ENCODE data around the gene INSR.
"Not testable (repeated sequence)": the region's sequence is repeated elsewhere in the genome, so short reads cannot be mapped to it uniquely, and the experiment has no call there.

Gene INSR

DNA sequence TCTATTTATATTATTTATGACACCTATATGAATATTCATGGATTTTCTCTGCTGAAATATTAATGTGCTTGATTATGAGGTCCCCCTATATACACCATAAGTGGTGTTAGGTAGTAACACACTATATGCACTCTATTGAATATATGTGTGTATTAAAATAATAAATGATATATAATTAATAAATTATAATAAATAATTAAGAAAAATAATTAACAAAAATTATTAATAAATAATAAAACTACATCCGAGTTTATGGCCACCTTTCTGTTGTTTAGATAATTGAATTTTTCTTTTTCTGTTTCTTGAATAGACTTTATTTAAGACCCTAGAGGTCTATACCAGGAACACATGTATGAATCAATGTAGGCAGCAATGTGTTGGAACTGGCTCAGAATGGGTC, 33.6 kb upstream of the INSR start:
- H3K36me3 ChIP-seq (ENCODE audit: control insufficient read depth in 1 of 2, insufficient read depth in 2 of 2, low read length in 2 of 2), result no peaks in the 10 kb centered on the region
- H3K9ac ChIP-seq (ENCODE audit: low read depth in 1 of 2, low read length in 2 of 2), result no peak overlapping the region
- no peaks in the 10 kb centered on the region for H3K27me3 ChIP-seq (ENCODE audit: control insufficient read depth in 1 of 2, insufficient read depth in 2 of 2, low read length in 2 of 2)
- H3K9me3 ChIP-seq (ENCODE audit: control insufficient read depth in 1 of 2, low read length in 2 of 2), result peaks cover 0 to 4% of the 10 kb centered on the region in 2 donors
- no peak overlapping the region for H3K4me3 ChIP-seq (ENCODE audit: low read depth in 1 of 2, low read length in 2 of 2)
- no peak overlapping the region for H3K27ac ChIP-seq (ENCODE audit: low read depth, low read length)
- no peaks in the 10 kb centered on the region for H3K4me1 ChIP-seq (ENCODE audit: control insufficient read depth in 1 of 2, insufficient read depth in 2 of 2, low read length in 2 of 2)

DNA sequence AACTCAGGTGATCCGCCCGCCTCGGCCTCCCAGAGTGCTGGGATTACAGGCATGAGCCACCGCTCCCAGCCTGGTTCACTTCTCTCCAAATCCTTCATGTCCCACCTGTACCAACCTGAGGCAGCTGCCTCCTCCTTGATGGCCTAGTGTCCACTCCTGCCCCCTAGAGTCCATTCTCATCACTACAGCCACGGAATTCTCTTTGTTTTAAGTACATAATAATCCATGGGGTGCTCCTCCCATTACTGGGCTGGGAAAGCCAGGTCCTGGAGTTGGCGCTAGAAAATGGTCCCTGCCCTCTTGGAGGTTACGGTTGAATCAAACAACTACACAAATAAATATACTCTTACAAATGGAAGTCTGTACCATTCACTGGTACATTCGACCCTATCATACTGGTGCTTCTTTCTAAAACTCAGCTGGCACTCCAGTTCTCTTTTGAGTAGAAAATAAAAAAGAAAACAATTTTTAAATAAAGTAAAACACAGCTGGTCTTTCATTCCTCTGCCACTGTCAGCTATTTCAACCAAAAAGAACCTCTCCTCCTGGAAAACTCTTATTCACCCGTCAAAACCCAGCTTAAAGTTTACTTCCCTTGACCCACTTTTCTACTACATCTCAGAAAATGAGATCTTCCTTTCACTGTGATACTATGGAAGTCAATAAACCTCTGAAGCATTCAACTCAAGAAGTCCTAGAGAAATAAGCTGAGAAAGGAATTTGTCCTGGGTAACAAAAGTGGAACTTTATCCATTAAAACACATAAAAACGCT, 32.1 kb upstream of the INSR start:
- Histone ChIP-seq H3K27ac (ENCODE audit: low read depth, low read length) (no peak overlapping the region), H3K27me3 (ENCODE audit: control insufficient read depth in 1 of 2, insufficient read depth in 2 of 2, low read length in 2 of 2) (no peaks in the 10 kb centered on the region), H3K36me3 (ENCODE audit: control insufficient read depth in 1 of 2, insufficient read depth in 2 of 2, low read length in 2 of 2) (no peaks in the 10 kb centered on the region), H3K4me3 (ENCODE audit: low read depth in 1 of 2, low read length in 2 of 2) (no peak overlapping the region), H3K4me1 (ENCODE audit: control insufficient read depth in 1 of 2, insufficient read depth in 2 of 2, low read length in 2 of 2) (no peaks in the 10 kb centered on the region), H3K9me3 (ENCODE audit: control insufficient read depth in 1 of 2, low read length in 2 of 2) (peaks cover 0 to 4% of the 10 kb centered on the region in 2 donors), H3K9ac (ENCODE audit: low read depth in 1 of 2, low read length in 2 of 2) (no peak overlapping the region)

DNA sequence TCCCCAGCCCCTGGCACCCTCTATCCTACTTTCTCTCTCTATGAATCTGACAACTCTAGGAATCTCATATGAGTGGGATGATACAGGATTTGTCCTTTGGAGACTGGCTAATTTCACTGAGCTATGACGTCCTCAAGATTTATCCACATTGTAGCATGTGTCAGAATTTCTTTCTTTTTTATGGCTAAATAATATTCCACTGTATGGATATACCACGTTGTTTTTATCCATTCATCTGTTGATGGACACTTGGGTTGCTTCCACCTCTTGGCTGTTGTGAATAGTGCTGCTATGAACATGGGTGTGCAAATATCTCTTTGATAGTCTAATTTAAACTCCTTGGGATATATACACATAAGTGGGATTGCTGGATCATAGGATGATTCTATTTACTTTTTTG, 24.0 kb upstream of the INSR start:
- Histone ChIP-seq H3K4me3 (ENCODE audit: low read depth in 1 of 2, low read length in 2 of 2) (no peak overlapping the region), H3K9ac (ENCODE audit: low read depth in 1 of 2, low read length in 2 of 2) (no peak overlapping the region), H3K27ac (ENCODE audit: low read depth, low read length) (no peak overlapping the region), H3K9me3 (ENCODE audit: control insufficient read depth in 1 of 2, low read length in 2 of 2) (peaks cover 0 to 4% of the 10 kb centered on the region in 2 donors), H3K4me1 (ENCODE audit: control insufficient read depth in 1 of 2, insufficient read depth in 2 of 2, low read length in 2 of 2) (no peaks in the 10 kb centered on the region), H3K27me3 (ENCODE audit: control insufficient read depth in 1 of 2, insufficient read depth in 2 of 2, low read length in 2 of 2) (no peaks in the 10 kb centered on the region), H3K36me3 (ENCODE audit: control insufficient read depth in 1 of 2, insufficient read depth in 2 of 2, low read length in 2 of 2) (no peaks in the 10 kb centered on the region)

DNA sequence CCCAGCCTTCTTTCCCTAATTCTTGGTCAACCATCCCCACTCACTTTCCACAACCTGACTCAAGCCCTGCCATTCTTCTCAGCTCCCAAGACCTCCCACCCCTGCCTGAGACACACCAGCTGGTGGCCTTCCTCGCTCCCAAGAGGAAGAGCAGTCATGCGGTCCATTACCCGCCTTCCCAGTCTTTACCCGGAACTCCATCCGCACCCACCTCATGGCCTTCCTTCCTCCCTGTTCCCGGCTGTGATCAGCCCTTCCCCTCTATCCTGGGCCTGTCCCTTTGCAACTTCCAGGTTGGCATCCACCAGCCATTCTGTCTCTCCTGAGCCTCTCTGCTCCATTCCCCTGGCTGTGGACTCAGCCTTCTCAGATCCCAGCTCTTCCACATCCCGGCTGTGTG, 18.6 kb upstream of the INSR start:
- H3K27ac ChIP-seq (ENCODE audit: low read depth, low read length), result no peak overlapping the region
- H3K4me3 ChIP-seq (ENCODE audit: low read depth in 1 of 2, low read length in 2 of 2), result no peak overlapping the region
- no peaks in the 10 kb centered on the region for H3K36me3 ChIP-seq (ENCODE audit: control insufficient read depth in 1 of 2, insufficient read depth in 2 of 2, low read length in 2 of 2)
- H3K27me3 ChIP-seq (ENCODE audit: control insufficient read depth in 1 of 2, insufficient read depth in 2 of 2, low read length in 2 of 2), result no peaks in the 10 kb centered on the region
- H3K9ac ChIP-seq (ENCODE audit: low read depth in 1 of 2, low read length in 2 of 2), result no peak overlapping the region
- no peaks in the 10 kb centered on the region for H3K4me1 ChIP-seq (ENCODE audit: control insufficient read depth in 1 of 2, insufficient read depth in 2 of 2, low read length in 2 of 2)
- H3K9me3 ChIP-seq (ENCODE audit: control insufficient read depth in 1 of 2, low read length in 2 of 2), result no peaks in the 10 kb centered on the region

DNA sequence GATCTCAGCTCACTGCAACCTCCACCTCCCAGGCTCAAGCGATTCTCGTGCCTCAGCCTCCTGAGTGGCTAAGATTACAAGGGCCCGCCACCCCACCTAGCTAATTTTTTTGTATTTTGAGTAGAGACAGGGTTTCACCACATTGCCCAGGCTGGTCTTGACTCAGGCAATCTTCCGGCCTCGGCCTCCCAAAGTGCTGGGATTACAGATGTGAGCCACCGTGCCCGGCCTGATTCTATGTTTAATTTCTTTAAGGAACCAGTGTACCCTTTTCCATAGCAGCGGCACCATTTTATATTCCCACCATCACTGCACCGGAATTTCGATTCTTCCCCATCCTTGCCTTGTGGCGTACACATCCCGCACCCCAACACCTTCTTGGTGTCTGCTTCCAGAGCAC, 17.7 kb upstream of the INSR start:
- Histone ChIP-seq H3K27ac (ENCODE audit: low read depth, low read length) (no peak overlapping the region), H3K36me3 (ENCODE audit: control insufficient read depth in 1 of 2, insufficient read depth in 2 of 2, low read length in 2 of 2) (no peaks in the 10 kb centered on the region)

DNA sequence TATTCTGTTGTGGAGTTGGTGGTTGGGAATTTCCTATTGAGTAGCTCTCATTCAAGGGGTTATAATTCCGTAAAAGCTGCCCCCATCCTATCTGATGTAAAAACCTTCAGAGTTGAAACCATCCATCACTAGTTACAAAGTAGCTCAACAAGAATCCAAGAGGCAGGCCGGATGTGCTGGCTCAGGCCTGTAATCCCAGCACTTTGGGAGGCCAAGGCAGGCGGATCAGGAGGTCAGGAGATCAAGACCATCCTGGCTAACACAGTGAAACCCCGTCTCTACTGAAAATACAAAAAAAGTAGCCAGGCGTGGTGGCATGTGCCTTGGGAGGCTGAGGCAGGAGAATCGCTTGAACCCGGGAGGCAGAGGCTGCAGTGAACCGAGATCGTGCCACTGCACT, 14.1 kb upstream of the INSR start:
- H3K9ac ChIP-seq (ENCODE audit: low read depth in 1 of 2, low read length in 2 of 2); H3K9me3 ChIP-seq (ENCODE audit: control insufficient read depth in 1 of 2, low read length in 2 of 2); H3K27ac ChIP-seq (ENCODE audit: low read depth, low read length): not testable (repeated sequence)

More for the DNA sequence above, 17.7 kb upstream of the INSR start:
- H3K9me3 ChIP-seq (ENCODE audit: control insufficient read depth in 1 of 2, low read length in 2 of 2), result no peaks in the 10 kb centered on the region
- H3K4me1 ChIP-seq (ENCODE audit: control insufficient read depth in 1 of 2, insufficient read depth in 2 of 2, low read length in 2 of 2), result no peaks in the 10 kb centered on the region
- no peaks in the 10 kb centered on the region for H3K27me3 ChIP-seq (ENCODE audit: control insufficient read depth in 1 of 2, insufficient read depth in 2 of 2, low read length in 2 of 2)
- no peak overlapping the region for H3K4me3 ChIP-seq (ENCODE audit: low read depth in 1 of 2, low read length in 2 of 2)
- H3K9ac ChIP-seq (ENCODE audit: low read depth in 1 of 2, low read length in 2 of 2), result no peak overlapping the region

DNA sequence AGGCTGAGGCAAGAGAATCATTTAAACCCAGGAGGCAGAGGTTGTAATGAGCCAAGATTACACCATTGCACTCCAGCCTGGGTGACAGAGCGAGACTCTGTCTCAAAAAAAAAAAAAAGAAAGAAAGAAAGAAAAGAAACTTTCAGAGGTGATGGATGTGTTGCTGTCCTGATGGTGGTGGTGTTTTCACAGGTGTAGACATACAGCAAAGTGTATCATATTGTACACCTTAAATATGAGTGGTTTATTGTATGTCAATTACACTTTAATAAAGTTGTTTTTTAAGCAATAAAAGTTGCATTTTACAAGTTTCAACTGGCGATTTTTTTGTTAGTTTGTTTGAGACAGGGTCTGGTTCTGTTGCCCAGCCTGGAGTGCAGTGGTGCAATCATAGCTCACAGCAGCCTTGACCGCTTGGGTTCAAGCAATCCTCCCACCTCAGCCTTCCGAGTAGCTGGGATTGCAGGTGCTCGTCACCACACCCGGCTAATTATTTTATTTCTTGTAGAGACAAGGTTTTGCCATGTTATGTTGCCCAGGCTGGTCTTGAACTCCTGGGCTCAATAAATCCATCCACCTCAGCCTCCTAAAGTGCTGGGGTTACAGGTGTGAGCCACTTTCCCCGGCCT, 13.5 kb upstream of the INSR start:
- Histone ChIP-seq H3K4me1 (ENCODE audit: control insufficient read depth in 1 of 2, insufficient read depth in 2 of 2, low read length in 2 of 2) (no peaks in the 10 kb centered on the region), H3K36me3 (ENCODE audit: control insufficient read depth in 1 of 2, insufficient read depth in 2 of 2, low read length in 2 of 2) (no peaks in the 10 kb centered on the region), H3K4me3 (ENCODE audit: low read depth in 1 of 2, low read length in 2 of 2) (no peak overlapping the region), H3K9me3 (ENCODE audit: control insufficient read depth in 1 of 2, low read length in 2 of 2) (no peaks in the 10 kb centered on the region), H3K27me3 (ENCODE audit: control insufficient read depth in 1 of 2, insufficient read depth in 2 of 2, low read length in 2 of 2) (no peaks in the 10 kb centered on the region), H3K27ac (ENCODE audit: low read depth, low read length) (no peak overlapping the region), H3K9ac (ENCODE audit: low read depth in 1 of 2, low read length in 2 of 2) (no peak overlapping the region)

More for the DNA sequence above, 14.1 kb upstream of the INSR start:
- H3K27me3 ChIP-seq (ENCODE audit: control insufficient read depth in 1 of 2, insufficient read depth in 2 of 2, low read length in 2 of 2); H3K4me3 ChIP-seq (ENCODE audit: low read depth in 1 of 2, low read length in 2 of 2); H3K4me1 ChIP-seq (ENCODE audit: control insufficient read depth in 1 of 2, insufficient read depth in 2 of 2, low read length in 2 of 2); H3K36me3 ChIP-seq (ENCODE audit: control insufficient read depth in 1 of 2, insufficient read depth in 2 of 2, low read length in 2 of 2): not testable (repeated sequence)

DNA sequence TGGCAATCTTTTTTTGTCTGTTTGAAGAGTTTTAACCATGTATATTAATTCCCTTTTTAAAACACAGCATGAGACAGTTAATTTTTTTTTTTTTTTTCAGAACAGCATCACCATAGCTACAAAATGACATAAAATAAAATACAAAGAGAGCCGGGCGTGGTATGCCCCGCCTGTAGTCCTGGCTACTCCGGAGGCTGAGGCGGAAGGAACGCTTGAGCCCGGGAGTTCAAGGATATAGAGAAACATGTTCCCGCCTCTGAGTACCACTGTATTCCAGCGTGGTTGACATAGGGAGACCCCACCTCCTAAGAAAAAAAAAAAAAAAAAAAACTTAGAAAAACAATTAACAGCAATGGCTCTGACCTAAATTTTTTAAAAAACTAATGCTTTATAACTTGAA, 10.0 kb upstream of the INSR start:
- Histone ChIP-seq H3K9ac (ENCODE audit: low read depth in 1 of 2, low read length in 2 of 2) (no peak overlapping the region), H3K27ac (ENCODE audit: low read depth, low read length) (no peak overlapping the region), H3K4me1 (ENCODE audit: control insufficient read depth in 1 of 2, insufficient read depth in 2 of 2, low read length in 2 of 2) (no peaks in the 10 kb centered on the region), H3K4me3 (ENCODE audit: low read depth in 1 of 2, low read length in 2 of 2) (no peak overlapping the region), H3K27me3 (ENCODE audit: control insufficient read depth in 1 of 2, insufficient read depth in 2 of 2, low read length in 2 of 2) (no peaks in the 10 kb centered on the region), H3K36me3 (ENCODE audit: control insufficient read depth in 1 of 2, insufficient read depth in 2 of 2, low read length in 2 of 2) (no peaks in the 10 kb centered on the region), H3K9me3 (ENCODE audit: control insufficient read depth in 1 of 2, low read length in 2 of 2) (no peaks in the 10 kb centered on the region)

DNA sequence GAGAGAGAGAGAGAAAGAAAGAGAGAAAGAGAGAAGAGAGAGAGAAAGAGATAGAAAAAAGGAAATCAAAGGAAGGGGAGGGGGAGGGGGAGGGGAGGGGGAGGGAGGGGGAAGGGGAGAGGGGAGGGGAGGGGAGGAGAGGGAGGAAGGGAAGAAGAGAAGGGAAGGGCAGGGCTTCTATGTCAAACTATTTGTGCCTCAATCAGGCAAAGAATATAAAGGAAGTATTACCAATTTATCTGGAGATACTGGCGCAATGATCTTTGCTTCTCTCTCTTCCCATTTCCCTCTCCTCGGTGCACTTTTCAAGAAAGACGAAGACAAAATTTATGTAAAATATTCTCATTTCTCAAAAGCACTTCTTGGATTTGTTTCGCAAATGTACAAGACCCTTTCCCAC, 9.3 kb upstream of the INSR start:
- Histone ChIP-seq H3K4me3 (ENCODE audit: low read depth in 1 of 2, low read length in 2 of 2) (no peak overlapping the region), H3K27ac (ENCODE audit: low read depth, low read length) (no peak overlapping the region), H3K36me3 (ENCODE audit: control insufficient read depth in 1 of 2, insufficient read depth in 2 of 2, low read length in 2 of 2) (no peaks in the 10 kb centered on the region), H3K9ac (ENCODE audit: low read depth in 1 of 2, low read length in 2 of 2) (no peak overlapping the region), H3K4me1 (ENCODE audit: control insufficient read depth in 1 of 2, insufficient read depth in 2 of 2, low read length in 2 of 2) (no peaks in the 10 kb centered on the region), H3K27me3 (ENCODE audit: control insufficient read depth in 1 of 2, insufficient read depth in 2 of 2, low read length in 2 of 2) (no peaks in the 10 kb centered on the region), H3K9me3 (ENCODE audit: control insufficient read depth in 1 of 2, low read length in 2 of 2) (no peaks in the 10 kb centered on the region)

DNA sequence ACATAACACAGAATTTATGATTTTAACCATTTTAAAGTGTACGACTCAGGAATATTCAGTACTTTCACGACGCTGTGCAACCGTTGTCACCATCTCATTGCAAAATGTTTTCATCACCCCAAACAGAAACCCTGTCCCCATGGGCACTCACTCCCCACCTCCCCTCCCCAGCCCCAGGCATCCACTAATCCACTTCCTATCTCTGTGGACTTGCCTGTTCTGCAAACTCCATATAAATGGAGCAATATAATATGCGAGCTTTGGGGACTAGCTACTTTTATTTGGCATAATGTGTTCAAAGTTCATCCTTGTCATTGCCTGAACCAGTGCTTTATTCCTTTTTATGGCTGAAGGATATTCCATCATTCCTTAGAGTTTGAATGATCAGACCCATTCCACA, 7.3 kb upstream of the INSR start:
- H3K36me3 ChIP-seq (ENCODE audit: control insufficient read depth in 1 of 2, insufficient read depth in 2 of 2, low read length in 2 of 2), result no peaks in the 10 kb centered on the region
- H3K27me3 ChIP-seq (ENCODE audit: control insufficient read depth in 1 of 2, insufficient read depth in 2 of 2, low read length in 2 of 2), result no peaks in the 10 kb centered on the region
- no peak overlapping the region for H3K9ac ChIP-seq (ENCODE audit: low read depth in 1 of 2, low read length in 2 of 2)
- H3K4me1 ChIP-seq (ENCODE audit: control insufficient read depth in 1 of 2, insufficient read depth in 2 of 2, low read length in 2 of 2), result no peaks in the 10 kb centered on the region
- no peak overlapping the region for H3K27ac ChIP-seq (ENCODE audit: low read depth, low read length)
- no peaks in the 10 kb centered on the region for H3K9me3 ChIP-seq (ENCODE audit: control insufficient read depth in 1 of 2, low read length in 2 of 2)
- H3K4me3 ChIP-seq (ENCODE audit: low read depth in 1 of 2, low read length in 2 of 2), result no peak overlapping the region
